ENCODE results near the gene SLC9A7. TPM values are rescaled to one million over a fixed set of nuclear protein-coding genes. Genes with fewer than 3 reads are reported as not detected.
A peak's percentile ranks its signal among the peaks of the same experiment; 100 is the strongest.

The SLC9A7 gene
- total RNA-seq, 1 donor, result 46.6 TPM

- no peak overlapping the region for H3K4me3 ChIP-seq (ENCODE audit: low read depth, low read length)
- DNase-seq (ENCODE audit: low read depth), result no peak
- TF ChIP-seq, protein P1, sequence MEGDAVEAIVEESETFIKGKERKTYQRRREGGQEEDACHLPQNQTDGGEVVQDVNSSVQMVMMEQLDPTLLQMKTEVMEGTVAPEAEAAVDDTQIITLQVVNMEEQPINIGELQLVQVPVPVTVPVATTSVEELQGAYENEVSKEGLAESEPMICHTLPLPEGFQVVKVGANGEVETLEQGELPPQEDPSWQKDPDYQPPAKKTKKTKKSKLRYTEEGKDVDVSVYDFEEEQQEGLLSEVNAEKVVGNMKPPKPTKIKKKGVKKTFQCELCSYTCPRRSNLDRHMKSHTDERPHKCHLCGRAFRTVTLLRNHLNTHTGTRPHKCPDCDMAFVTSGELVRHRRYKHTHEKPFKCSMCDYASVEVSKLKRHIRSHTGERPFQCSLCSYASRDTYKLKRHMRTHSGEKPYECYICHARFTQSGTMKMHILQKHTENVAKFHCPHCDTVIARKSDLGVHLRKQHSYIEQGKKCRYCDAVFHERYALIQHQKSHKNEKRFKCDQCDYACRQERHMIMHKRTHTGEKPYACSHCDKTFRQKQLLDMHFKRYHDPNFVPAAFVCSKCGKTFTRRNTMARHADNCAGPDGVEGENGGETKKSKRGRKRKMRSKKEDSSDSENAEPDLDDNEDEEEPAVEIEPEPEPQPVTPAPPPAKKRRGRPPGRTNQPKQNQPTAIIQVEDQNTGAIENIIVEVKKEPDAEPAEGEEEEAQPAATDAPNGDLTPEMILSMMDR (IDR thresholded peaks at IDR 0.05; ENCODE audit: insufficient read depth, low read depth, low read length), result no peak
These were observed 151.0 kb downstream of the SLC9A7 start for GRCh38 chrX:46607916-46608315.

- no peak for DNase-seq (ENCODE audit: low read depth)
- H3K4me3 ChIP-seq (ENCODE audit: low read depth, low read length), result no peak overlapping the region
- TF ChIP-seq, protein P1 (IDR thresholded peaks at IDR 0.05; ENCODE audit: insufficient read depth, low read depth, low read length), result no peak
These were observed 156.3 kb downstream of the SLC9A7 start for GRCh38 chrX:46602468-46603102.

GRCh38 chrX:46601283-46601682, 157.6 kb downstream of the SLC9A7 start:
- peak; percentile 84 for DNase-seq (ENCODE audit: low read depth)
- TF ChIP-seq, protein P1 (IDR thresholded peaks at IDR 0.05; ENCODE audit: insufficient read depth, low read depth, low read length), result no peak
- H3K4me3 ChIP-seq (ENCODE audit: low read depth, low read length), result no peak overlapping the region

DNA sequence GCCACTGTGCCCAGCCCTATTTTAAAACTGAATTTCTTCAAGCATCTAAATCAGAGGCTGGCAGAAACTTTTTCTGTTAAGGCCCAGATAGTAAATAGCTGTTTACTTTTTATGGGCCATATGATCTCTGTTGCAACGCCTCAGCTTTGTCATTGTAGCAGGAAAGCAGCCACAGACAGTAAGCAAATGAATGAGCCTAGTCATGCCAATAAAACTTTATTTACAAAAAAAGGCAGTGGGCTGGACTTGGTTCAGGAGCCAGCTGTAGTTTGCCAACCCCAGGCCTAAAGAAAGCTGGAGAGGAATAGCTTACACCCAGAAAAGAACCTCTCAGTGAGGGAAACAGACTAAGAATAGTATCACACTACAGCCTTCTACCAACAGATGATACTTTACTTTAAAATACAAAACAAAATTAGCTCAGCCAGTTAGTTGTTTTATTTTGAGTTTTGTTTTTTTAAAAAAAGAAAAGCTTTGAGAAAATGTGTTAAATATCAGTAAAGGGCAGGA, 159.8 kb downstream of the SLC9A7 start:
- TF ChIP-seq, protein P1 (IDR thresholded peaks at IDR 0.05; ENCODE audit: insufficient read depth, low read depth, low read length), result no peak
- DNase-seq (ENCODE audit: low read depth), result peak; percentile 66
- H3K4me3 ChIP-seq (ENCODE audit: low read depth, low read length), result no peak overlapping the region

DNA sequence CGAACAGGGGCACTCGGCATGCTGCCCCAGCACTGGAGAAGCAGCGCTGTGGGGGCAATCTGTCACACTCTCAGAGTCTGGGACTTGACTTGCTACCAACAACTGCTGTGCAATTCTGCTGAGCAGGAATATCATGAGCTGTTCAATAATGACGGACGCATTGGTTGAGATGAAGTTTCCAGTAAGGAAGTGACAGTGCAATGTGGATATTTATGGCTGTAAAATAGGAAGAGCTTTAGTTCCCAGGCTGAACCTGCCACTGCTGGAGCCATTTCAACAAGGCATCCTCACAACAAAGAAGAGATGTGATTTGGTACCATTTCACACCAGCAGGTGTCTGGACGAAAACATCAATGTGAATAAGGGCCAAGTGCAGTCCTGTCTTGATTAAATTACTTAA, 161.1 kb downstream of the SLC9A7 start:
- TF ChIP-seq, protein P1 (IDR thresholded peaks at IDR 0.05; ENCODE audit: insufficient read depth, low read depth, low read length), result no peak
- H3K4me3 ChIP-seq (ENCODE audit: low read depth, low read length), result no peak overlapping the region
- no peak for DNase-seq (ENCODE audit: low read depth)

GRCh38 chrX:46597208-46597607, 161.7 kb downstream of the SLC9A7 start:
- DNase-seq (ENCODE audit: low read depth), result no peak
- TF ChIP-seq, protein P1 (IDR thresholded peaks at IDR 0.05; ENCODE audit: insufficient read depth, low read depth, low read length), result no peak
- H3K4me3 ChIP-seq (ENCODE audit: low read depth, low read length), result no peak overlapping the region

DNA sequence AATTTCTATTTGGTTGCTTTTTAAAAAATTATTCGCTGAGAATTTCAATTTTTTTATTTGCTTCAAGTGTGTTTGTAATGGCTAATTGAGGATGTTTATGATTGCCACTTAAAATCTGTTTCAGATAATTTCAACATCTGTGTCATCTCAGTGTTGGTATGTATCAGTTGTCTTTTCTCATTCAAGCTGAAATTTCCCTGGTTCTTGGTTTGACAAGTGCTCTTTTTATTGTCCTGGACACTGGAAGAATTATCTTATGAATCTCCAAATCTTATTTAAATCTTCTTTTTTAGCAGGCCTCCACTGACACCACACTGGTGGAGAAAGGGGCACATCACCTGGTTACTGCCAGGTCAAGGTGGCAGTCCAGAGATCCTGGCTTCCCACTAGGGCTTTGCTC, 163.8 kb downstream of the SLC9A7 start:
- no peak for DNase-seq (ENCODE audit: low read depth)
- no peak overlapping the region for H3K4me3 ChIP-seq (ENCODE audit: low read depth, low read length)
- TF ChIP-seq, protein P1 (IDR thresholded peaks at IDR 0.05; ENCODE audit: insufficient read depth, low read depth, low read length), result no peak
